PC-3 (cell line): Measurements from ENCODE around the gene PDZD7. TPM values are rescaled to one million over a fixed set of nuclear protein-coding genes. Genes with fewer than 3 reads are reported as not detected.
A peak's percentile ranks its signal among the peaks of the same experiment; 100 is the strongest.

ENCODE experiments used
- ATAC-seq: fragments of 200-7000 bp; cut with Tn5 transposase; 2 replicates; pipeline ENCODE4 v1.9.1; 2020; ENCODE audit warnings: mild to moderate bottlenecking, moderate library complexity
- BruUV-seq: library from RNA; stranded (reverse); fragments of 400-500 nt; replicated peaks from 2 replicates; lab custom pipeline; 2021; lab: Mats Ljungman, UMichigan
- CTCF ChIA-PET: fragments of 300-600 bp; sonication (Branson Sonifier 250); formaldehyde crosslinking; loops from one replicate; lab custom pipeline; 2022; ENCODE audit warnings: antibody characterized with exemption; lab: Charles Lee
- POLR2A ChIA-PET: fragments of 300-600 bp; sonication (Branson Sonifier 250); formaldehyde crosslinking; loops from one replicate; lab custom pipeline; 2022; ENCODE audit warnings: antibody characterized with exemption; ENCODE audit not compliant: unreplicated experiment; lab: Charles Lee
- DNase-seq: peaks from one replicate; pipeline ENCODE4 v3.0.0-alpha.2; 2015
- H2AFZ ChIP-seq: fragments of 300-600 bp; sonication (generic); 2 replicates; pipeline ENCODE4 v1.6.0; 2016; ENCODE audit warnings: antibody characterized with exemption, low read length
- H3F3A ChIP-seq: fragments of 300-600 bp; sonication (generic); one replicate; pipeline ENCODE4 v1.6.0; 2017; ENCODE audit warnings: antibody characterized with exemption, low read length, control low read depth, mild to moderate bottlenecking; ENCODE audit not compliant: unreplicated experiment
- H3K27ac ChIP-seq: fragments of 300-600 bp; sonication (generic); 2 replicates; pipeline ENCODE4 v1.5.1; 2016; ENCODE audit warnings: mild to moderate bottlenecking, low read length
- H3K27me3 ChIP-seq: fragments of 300-600 bp; sonication (generic); 2 replicates; pipeline ENCODE4 v1.6.1; 2016; ENCODE audit warnings: low read length, mixed read lengths
- H3K36me3 ChIP-seq: fragments of 300-600 bp; sonication (generic); 2 replicates; pipeline ENCODE4 v1.6.1; 2016; ENCODE audit warnings: low read depth, mixed run types, low read length, mixed read lengths
- H3K4me1 ChIP-seq: fragments of 300-600 bp; sonication (generic); 2 replicates; pipeline ENCODE4 v1.5.1; 2016; ENCODE audit warnings: low read length; ENCODE audit not compliant: insufficient read depth
- H3K4me2 ChIP-seq: fragments of 300-600 bp; sonication (generic); 2 replicates; pipeline ENCODE4 v1.6.0; 2016; ENCODE audit warnings: low read length
- H3K4me3 ChIP-seq: fragments of 300-600 bp; sonication (generic); 2 replicates; pipeline ENCODE4 v1.5.1; 2016; ENCODE audit warnings: mild to moderate bottlenecking, low read length, mixed read lengths
- H3K79me2 ChIP-seq: fragments of 300-600 bp; sonication (generic); 2 replicates; pipeline ENCODE4 v1.6.1; 2017; ENCODE audit warnings: low read length, mixed read lengths
- H3K9ac ChIP-seq: fragments of 300-600 bp; sonication (generic); 2 replicates; pipeline ENCODE4 v1.6.0; 2016; ENCODE audit warnings: mild to moderate bottlenecking, low read length
- H3K9me2 ChIP-seq: fragments of 300-600 bp; sonication (generic); replicated peaks from 2 replicates; pipeline ENCODE4 v1.6.1; 2016; ENCODE audit warnings: mixed run types, low read length, mixed read lengths
- H3K9me3 ChIP-seq: fragments of 300-600 bp; sonication (generic); 2 replicates; pipeline ENCODE4 v1.6.1; 2016; ENCODE audit warnings: low read length, mixed read lengths
- H4K20me1 ChIP-seq: fragments of 300-600 bp; sonication (generic); 2 replicates; pipeline ENCODE4 v1.6.1; 2016; ENCODE audit warnings: low read length, mixed read lengths
- EZH2 ChIP-seq: fragments of 300-600 bp; sonication (generic); IDR thresholded peaks from one replicate; pipeline ENCODE4 v1.6.1; 2017; ENCODE audit warnings: antibody characterized with exemption, mild to moderate bottlenecking, low read length; ENCODE audit not compliant: unreplicated experiment
- EZH2phosphoT487 ChIP-seq: fragments of 300-600 bp; sonication (generic); IDR thresholded peaks from 2 replicates; pipeline ENCODE4 v1.6.1; 2018; ENCODE audit warnings: mild to moderate bottlenecking, antibody characterized with exemption, low read length, borderline replicate concordance
- intact Hi-C: fragments of 100-400 bp; cut with micrococcal nuclease; formaldehyde crosslinking; loops from 2 replicates; pipeline ENCODE4 v1.9.0; 2023
- total RNA-seq: library from RNA; depleted of rRNA; stranded (reverse); fragments of >200 nt; gene quantifications from 2 replicates; pipeline ENCODE4 v1.2.3, GENCODE V29; 2014
- TF ChIP-seq, protein P1 (sequence below): fragments of 300-600 bp; sonication (generic); conservative IDR thresholded peaks from 2 replicates; pipeline ENCODE4 v1.5.1; 2017; ENCODE audit warnings: antibody characterized with exemption, low read depth, mild to moderate bottlenecking, low read length

Gene PDZD7
- total RNA-seq, 1 experiment from 2014 or later = 2.8 TPM

- peak; percentile 58 for DNase-seq
- peak within 1 kb of the TSS; percentile 88 for H2AFZ ChIP-seq
- H3K9me3 ChIP-seq = no peaks in the 10 kb centered on the region
- peak within 1 kb of the TSS; percentile 97 for H3K9ac ChIP-seq
- H3K36me3 ChIP-seq = no peaks in the 10 kb centered on the region
- peak; percentile 12 for ATAC-seq
- intact Hi-C loops = no loop called here
- peak within 1 kb of the TSS; percentile 87 for H3K4me3 ChIP-seq
- H3K4me1 ChIP-seq = peaks cover 44% of the 10 kb centered on the region
- no peaks in the 10 kb centered on the region for H3F3A ChIP-seq
- H4K20me1 ChIP-seq = no peaks in the 10 kb centered on the region
- H3K9me2 ChIP-seq = no peaks in the 10 kb centered on the region
- no peaks in the 10 kb centered on the region for H3K27me3 ChIP-seq
- H3K79me2 ChIP-seq = peaks cover 66% of the 10 kb centered on the region
- POLR2A ChIA-PET = interaction anchor here (0.7 kb wide), 1 partner anchor 18 kb away, joined by 11 read pairs; no protein-coding TSS in a partner anchor
- TF ChIP-seq EZH2 (no peak), EZH2phosphoT487 (no peak)
- TF ChIP-seq, protein P1, sequence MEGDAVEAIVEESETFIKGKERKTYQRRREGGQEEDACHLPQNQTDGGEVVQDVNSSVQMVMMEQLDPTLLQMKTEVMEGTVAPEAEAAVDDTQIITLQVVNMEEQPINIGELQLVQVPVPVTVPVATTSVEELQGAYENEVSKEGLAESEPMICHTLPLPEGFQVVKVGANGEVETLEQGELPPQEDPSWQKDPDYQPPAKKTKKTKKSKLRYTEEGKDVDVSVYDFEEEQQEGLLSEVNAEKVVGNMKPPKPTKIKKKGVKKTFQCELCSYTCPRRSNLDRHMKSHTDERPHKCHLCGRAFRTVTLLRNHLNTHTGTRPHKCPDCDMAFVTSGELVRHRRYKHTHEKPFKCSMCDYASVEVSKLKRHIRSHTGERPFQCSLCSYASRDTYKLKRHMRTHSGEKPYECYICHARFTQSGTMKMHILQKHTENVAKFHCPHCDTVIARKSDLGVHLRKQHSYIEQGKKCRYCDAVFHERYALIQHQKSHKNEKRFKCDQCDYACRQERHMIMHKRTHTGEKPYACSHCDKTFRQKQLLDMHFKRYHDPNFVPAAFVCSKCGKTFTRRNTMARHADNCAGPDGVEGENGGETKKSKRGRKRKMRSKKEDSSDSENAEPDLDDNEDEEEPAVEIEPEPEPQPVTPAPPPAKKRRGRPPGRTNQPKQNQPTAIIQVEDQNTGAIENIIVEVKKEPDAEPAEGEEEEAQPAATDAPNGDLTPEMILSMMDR = no peak
- peak within 1 kb of the TSS; percentile 88 for H3K4me2 ChIP-seq
- CTCF ChIA-PET = interaction anchor here (0.6 to 1.9 kb wide), 4 partner anchors 12 to 969 kb away, joined by 3 to 10 read pairs (median 6); no protein-coding TSS in a partner anchor
- BruUV-seq = TSS peak; percentile 61
- peak within 1 kb of the TSS; percentile 85 for H3K27ac ChIP-seq
Observed at GRCh38 chr10:101061624-101062231, 30.8 kb upstream of the PDZD7 start, which contains the start of gene KAZALD1. Gene KAZALD1, plus strand, starts transcription at chr10:101061989. Its CDS starts 604 bp downstream, at chr10:101062593.

- POLR2A ChIA-PET = interaction anchor here (0.6 to 0.7 kb wide), 3 partner anchors 10 to 46 kb away, joined by 3 to 11 read pairs (median 11); no protein-coding TSS in a partner anchor
- H4K20me1 ChIP-seq = no peaks in the 10 kb centered on the region
Observed at GRCh38 chr10:101060951-101061623, 30.2 kb upstream of the PDZD7 start.

More at GRCh38 chr10:101060951-101061623, 30.2 kb upstream of the PDZD7 start:
- Histone ChIP-seq H3K9me2 (no peaks in the 10 kb centered on the region), H3K36me3 (no peaks in the 10 kb centered on the region), H3K9ac (peak overlapping the region; percentile 97), H2AFZ (peak overlapping the region; percentile 88), H3K4me2 (peak overlapping the region; percentile 88), H3K27me3 (no peaks in the 10 kb centered on the region), H3K27ac (peak overlapping the region; percentile 85), H3K79me2 (peaks cover 72% of the 10 kb centered on the region), H3K9me3 (no peaks in the 10 kb centered on the region), H3F3A (no peaks in the 10 kb centered on the region), H3K4me3 (peak overlapping the region; percentile 87), H3K4me1 (peaks cover 43% of the 10 kb centered on the region)
- no peak for TF ChIP-seq EZH2
- DNase-seq (peak; percentile 90), ATAC-seq (peak; percentile 65)
- intact Hi-C loops = loop anchor here (1.0 kb wide), 1 partner anchor 7 kb away; no protein-coding TSS in a partner anchor
- CTCF ChIA-PET = interaction anchor here (0.6 to 1.9 kb wide), 5 partner anchors 11 to 970 kb away, joined by 3 to 10 read pairs (median 7); no protein-coding TSS in a partner anchor
- BruUV-seq = no TSS peak
